ENCODE measurements around the gene IQGAP3.

Gene IQGAP3

DNA sequence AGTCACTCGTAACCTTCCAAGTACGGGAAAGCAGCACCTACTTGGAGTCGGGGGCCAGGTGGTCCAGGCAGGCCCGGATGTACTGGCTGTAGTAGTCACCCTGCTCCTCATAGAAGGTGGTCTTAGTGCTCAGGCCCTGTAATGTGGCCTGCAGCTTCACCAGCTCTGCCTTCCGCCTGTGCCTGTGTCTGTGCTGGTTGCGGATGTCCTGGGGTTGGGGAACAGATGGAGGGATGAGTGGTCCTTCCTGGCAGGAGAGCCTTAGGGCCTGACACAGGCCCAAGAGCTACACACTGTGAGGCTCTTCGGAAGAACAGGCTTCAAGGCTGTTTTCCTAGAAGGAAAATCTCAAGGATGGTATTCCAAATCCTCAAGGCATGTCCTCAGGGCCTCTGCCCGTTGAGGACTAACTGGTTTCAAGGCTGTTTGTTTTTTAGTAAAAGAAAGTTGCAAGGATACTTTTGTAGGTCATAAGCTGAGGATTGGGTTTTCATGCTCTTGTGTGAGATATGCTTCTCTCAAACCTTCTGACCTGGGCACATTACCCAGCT lies 43.4 kb downstream of the IQGAP3 start:
- TF ChIP-seq ZNF274 (IDR thresholded peaks at IDR 0.05; ENCODE audit: low read depth, low read length) = no peak
- H3K4me3 ChIP-seq (ENCODE audit: low read length) = no peak overlapping the region

DNA sequence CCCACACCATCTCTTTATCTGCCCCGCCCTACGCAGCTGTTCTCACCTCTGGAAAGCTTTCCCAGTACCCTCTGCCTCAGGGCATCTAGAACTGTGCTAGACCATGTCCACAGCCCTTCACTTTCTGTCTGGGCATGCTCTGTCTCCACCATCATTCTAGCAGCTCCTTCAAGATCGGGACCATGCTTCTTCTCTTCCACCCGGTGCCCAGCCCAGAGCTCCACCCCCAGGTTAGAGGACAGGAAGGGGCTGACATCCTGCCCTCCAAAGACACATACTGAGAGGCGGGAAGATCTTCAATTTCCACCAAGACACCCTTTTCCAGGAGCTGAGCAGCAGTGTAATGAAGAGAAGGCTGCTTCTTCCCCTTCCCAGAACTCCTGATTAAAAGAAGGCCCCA lies 44.1 kb downstream of the IQGAP3 start:
- no peak overlapping the region for H3K4me3 ChIP-seq (ENCODE audit: low read length)
- no peak for TF ChIP-seq ZNF274 (IDR thresholded peaks at IDR 0.05; ENCODE audit: low read depth, low read length)

DNA sequence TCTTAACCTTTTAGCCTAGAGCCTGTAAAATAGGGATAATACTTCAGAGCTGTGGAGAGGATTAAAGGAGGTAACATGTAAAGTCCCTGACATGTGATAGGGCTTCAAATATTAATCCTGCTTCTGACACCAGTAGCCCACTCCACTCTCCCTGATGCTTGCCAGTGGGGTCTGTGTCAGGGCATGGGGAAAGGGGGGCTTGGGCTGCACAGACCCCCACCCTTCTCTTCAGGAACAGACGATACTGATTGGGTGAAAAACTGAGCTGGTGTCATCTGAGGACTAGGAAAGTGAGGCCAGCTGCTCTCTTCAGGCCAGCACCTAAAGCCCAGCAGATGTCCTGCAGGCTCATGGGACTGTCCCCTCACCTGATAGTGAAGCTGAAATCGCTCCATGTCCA lies 44.8 kb downstream of the IQGAP3 start:
- no peak overlapping the region for H3K4me3 ChIP-seq (ENCODE audit: low read length)
- TF ChIP-seq ZNF274 (IDR thresholded peaks at IDR 0.05; ENCODE audit: low read depth, low read length) = no peak

DNA sequence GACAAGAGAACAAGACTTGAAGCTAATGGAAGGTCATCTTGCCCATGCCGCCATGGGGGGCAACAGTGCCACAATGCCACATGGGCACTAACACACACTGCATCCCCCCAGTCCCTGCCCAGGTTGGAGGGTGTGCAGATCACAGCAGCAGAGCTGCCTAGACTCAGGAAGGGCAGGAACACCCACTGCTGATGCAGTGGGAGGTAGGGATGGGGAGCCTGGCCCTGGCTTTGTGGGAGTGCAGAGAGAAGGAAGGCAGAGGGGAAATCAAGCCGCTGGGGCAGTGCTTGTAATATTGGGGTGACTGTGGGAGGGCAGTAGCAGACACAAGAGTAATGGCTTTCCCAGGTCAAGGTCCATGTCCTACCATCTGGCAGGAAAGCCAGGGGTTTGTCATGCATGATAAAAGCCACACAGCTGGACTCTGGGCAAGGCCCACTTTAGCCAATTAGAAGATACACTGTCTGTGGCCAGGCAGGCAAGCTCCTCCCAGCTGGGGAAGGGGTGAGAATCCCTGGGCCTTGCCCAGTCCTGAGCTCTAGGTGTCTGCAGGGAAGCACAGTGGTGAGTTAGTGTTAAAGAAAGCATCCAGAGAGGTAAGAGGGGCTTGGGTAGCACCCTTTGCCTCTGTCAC lies 46.4 kb downstream of the IQGAP3 start:
- no peak for TF ChIP-seq ZNF274 (IDR thresholded peaks at IDR 0.05; ENCODE audit: low read depth, low read length)
- H3K4me3 ChIP-seq (ENCODE audit: low read length) = no peak overlapping the region

DNA sequence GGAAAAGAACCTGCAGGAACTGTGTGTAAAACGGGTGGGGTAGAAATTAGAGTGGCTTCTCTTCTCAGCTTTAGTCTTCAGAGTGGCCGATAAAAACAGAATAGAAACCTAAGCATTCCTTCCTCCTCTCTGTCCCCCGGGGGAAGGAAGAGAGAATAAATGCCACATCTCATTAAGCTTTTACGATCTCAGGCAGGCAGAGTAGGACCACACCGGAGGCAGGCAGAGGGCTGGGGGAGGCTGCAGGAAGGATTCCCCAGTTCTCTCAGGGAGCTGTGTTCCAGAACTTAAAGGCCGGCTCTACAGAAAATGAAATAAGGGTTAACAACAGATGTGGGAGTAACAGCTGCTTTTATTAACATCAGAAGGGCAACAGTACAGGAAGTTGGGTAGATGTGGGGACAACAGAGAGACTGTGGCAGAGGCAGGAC lies 47.3 kb downstream of the IQGAP3 start:
- TF ChIP-seq ZNF274 (IDR thresholded peaks at IDR 0.05; ENCODE audit: low read depth, low read length) = no peak
- H3K4me3 ChIP-seq (ENCODE audit: low read length) = peak overlapping the region; percentile 9; the same call in 1 of the 2 replicates

DNA sequence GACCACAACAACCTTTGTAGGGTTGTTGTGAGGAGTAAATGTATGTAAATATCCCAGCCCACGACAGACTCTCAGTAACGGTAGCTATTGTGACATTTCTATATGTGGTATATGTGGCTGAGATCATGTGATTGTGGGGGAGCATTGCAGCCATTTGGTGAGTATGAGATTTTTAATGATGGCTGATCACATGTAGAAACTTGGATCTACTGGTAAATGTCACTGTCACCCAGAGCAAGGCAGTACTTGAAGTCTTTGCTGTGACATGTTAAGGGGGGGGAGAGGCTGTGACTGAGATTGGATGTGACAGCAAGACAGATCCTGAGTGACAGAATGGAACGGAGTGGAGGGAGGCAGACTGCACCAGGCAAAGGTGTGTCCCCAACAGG lies 47.9 kb downstream of the IQGAP3 start:
- H3K4me3 ChIP-seq (ENCODE audit: low read length) = peak overlapping the region; percentile 9; the same call in 1 of the 2 replicates
- TF ChIP-seq ZNF274 (IDR thresholded peaks at IDR 0.05; ENCODE audit: low read depth, low read length) = no peak

DNA sequence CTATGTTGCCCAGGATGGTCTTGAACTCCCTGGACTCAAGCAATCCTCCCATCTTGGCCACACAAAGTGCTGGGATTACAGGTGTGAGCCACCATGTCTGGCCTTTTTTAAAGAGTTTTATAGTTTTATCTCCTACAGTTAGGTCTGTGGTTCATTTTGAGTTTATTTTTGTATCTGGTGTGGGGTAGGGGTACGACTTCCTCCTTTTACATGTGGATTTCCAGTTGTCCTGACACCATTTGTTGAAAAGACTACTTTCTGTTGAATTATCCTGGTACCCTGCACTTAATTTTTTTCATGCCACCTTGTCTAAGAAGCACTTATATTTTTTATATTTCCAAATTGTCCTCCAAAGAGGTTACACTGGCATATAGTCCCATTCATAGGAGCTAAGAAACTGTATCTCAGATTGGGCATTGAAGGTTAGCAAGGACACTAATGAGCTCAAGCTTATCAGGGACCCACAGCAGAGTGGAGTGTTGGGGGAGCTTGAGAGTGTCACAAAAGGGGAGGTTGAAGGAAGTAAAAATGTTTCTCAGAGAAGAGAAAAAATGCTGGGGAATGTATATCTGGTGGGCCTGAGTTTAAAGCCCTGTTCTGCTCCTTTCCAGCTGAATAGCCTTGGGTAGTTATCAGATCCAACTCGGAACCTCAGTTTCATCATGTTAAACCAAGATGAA lies 48.4 kb downstream of the IQGAP3 start:
- no peak for TF ChIP-seq ZNF274 (IDR thresholded peaks at IDR 0.05; ENCODE audit: low read depth, low read length)
- H3K4me3 ChIP-seq (ENCODE audit: low read length) = no peak overlapping the region

DNA sequence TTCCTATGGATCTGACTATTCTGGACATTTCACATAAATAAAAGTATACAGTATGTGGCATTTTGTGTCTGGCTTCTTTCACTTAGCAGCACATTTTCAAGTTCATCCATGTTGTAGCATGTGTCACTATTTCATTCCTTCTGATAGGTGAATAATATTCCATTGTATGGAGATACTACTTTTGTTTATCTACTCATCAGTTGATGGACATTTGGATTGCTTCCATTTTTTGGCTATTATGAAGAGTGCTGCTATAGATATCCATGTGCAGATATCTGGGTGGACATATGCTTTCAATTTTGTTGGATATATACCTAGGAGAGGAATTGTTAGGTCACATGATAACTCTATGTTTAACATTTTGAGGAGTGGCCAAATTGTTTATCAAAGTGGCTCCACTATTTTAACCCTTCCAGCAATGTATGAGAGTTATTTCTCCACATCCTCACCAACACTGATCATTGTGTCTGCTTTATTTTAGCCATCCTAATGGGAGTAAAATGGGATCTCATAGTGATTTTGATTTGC lies 49.9 kb downstream of the IQGAP3 start:
- no peak for TF ChIP-seq ZNF274 (IDR thresholded peaks at IDR 0.05; ENCODE audit: low read depth, low read length)
- H3K4me3 ChIP-seq (ENCODE audit: low read length) = no peak overlapping the region

DNA sequence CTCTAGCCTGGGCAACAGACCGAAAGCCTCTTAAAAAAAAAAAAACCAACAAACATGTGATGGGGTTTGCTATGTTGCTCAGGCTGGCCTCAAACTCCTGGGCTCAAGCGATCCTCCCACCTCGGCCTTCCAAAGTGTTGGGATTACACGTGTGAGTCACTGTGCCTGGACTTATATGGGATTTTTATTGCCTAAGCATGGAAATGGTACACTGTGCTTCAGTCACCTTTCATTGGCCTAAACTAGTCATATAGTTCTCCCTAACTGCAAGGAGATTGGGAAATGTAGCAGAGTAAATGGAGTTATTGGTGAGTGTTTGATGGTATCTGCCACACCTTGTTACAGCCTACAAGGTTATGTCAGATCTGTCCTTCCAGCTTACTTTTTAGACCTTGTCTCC lies 54.6 kb downstream of the IQGAP3 start:
- H3K4me3 ChIP-seq (ENCODE audit: low read length) = no peak overlapping the region
- TF ChIP-seq ZNF274 (IDR thresholded peaks at IDR 0.05; ENCODE audit: low read depth, low read length) = no peak

DNA sequence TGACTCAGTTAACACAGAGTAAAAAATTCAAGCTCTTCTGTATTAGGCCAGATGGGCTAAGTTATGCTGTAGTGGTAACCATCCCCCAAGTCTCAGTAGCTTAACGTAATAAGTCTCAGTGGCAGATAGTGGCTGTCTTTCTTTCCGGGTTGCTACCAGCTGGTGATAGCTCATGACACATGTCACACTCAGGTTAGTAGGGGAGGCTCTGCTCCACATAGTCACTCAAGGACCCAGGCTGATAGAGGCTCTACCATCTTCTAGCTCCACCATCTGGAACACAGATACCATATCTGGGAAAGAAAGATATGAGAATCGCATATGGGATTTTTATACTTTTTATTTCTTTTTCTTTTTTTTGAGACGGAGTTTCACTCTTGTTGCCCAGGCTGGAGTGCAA lies 55.5 kb downstream of the IQGAP3 start:
- TF ChIP-seq ZNF274 (IDR thresholded peaks at IDR 0.05; ENCODE audit: low read depth, low read length) = no peak
- no peak overlapping the region for H3K4me3 ChIP-seq (ENCODE audit: low read length)

DNA sequence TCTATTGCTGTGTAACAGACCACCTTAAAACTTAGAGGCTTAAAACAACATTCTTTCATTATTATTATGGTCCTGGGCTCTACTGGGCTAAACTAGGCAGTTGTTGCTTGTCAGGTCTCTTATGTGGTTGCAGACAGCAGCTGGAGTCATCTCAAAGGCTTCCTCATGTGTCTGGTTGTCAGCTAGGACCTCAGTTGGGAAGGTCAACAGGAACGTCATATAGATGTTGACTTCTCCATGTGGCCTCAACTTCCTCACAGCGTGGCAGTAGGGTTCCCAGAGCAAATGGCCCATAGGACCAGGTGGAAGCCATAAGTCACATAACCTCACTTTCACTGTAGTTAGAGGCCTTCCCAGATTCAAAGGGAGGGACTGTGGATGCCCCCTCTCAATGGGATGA lies 56.4 kb downstream of the IQGAP3 start:
- TF ChIP-seq ZNF274 (IDR thresholded peaks at IDR 0.05; ENCODE audit: low read depth, low read length) = no peak

DNA sequence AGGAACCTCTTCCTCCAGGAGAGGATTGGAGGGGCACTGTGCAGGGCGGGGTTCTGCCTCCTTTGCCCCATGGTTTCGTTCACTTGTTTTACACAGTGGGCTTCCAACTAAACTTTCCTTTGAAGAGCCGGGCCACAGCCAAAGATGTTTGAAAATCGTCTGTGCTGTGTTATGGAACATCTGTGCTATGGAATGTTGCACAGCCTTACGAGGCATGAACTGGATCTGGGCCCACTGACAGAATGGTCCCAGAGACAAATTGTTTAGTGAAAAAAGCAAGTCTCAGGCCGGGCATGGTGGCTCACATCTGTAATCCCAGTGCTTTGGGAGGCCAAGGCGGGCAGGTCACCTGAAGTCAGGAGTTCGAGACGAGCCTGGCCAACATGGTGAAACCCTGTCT lies 59.2 kb downstream of the IQGAP3 start:
- no peak overlapping the region for H3K4me3 ChIP-seq (ENCODE audit: low read length)
- TF ChIP-seq ZNF274 (IDR thresholded peaks at IDR 0.05; ENCODE audit: low read depth, low read length) = no peak

More for the DNA sequence above, 56.4 kb downstream of the IQGAP3 start:
- no peak overlapping the region for H3K4me3 ChIP-seq (ENCODE audit: low read length)

DNA sequence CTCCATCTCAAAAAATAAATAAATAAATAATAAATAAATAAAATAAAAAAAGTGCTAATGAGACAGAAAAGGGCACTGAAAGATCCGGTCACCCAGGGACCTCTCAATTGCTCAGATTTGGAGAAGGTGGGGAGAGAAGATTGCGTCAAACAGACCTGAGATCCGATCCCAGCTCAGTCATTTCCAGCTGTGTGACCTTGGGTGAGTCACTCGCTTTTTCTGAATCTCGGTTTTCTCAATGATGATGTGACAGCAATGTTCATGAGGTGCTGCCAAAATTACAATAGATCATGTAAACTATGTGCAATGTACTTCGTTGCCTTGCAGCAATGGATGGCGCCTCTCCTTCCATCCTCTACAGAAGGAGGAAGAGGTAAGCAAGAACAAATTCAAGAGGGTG lies 60.7 kb downstream of the IQGAP3 start:
- H3K4me3 ChIP-seq (ENCODE audit: low read length) = no peak overlapping the region
- TF ChIP-seq ZNF274 (IDR thresholded peaks at IDR 0.05; ENCODE audit: low read depth, low read length) = no peak

DNA sequence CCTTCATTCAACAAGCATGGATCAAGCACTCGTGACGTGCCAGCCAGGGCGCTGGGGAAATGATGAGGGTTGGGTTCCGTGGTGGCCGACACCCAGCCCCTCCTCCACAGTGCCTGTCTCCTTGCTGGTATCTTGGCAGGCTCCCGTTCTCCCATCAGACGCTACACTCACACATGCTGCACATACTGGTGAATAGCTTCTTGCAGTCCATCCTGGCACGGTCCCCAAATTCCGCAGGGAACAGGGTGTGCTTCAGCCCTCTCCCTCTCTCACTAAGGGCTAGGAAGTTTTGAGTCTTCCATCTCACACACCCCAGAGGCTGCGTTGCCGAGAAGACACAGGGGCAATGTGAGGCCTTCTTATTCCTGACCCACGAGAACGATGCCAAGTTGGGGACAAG lies 61.7 kb downstream of the IQGAP3 start:
- no peak for TF ChIP-seq ZNF274 (IDR thresholded peaks at IDR 0.05; ENCODE audit: low read depth, low read length)
- no peak overlapping the region for H3K4me3 ChIP-seq (ENCODE audit: low read length)

DNA sequence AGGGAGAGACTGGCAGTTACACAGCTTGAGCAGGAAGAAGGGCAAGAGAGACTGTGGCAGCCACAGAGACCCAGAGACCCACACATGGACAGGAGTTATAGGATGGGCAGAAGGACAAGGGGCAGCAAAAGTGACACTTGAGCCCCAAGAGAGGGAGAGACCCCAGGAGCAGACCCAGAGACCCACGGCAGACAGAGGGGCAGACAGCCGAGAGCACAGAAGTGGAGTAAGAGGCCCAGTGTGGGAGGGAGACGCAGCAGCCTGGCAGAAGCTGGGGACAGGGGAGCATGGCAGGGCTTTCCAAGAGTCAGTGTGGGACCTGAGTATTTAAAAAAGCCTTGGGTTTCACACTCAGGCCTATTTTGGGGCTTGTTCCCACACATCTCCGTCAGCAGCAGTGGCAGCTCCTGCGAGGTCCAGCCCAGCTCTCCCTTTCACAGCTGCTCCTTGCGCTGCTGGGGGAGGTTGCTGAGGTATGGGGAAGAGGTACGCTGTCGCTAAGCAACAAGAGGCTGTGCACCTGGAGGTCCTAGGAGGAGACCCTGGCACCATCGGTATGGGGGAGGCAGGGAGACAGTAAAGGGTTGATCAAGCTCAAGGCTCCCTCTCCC lies 62.8 kb downstream of the IQGAP3 start:
- H3K4me3 ChIP-seq (ENCODE audit: low read length) = no peak overlapping the region
- TF ChIP-seq ZNF274 (IDR thresholded peaks at IDR 0.05; ENCODE audit: low read depth, low read length) = no peak

All from GM08714 (cell line).